AG04449 (cell line): ENCODE measurements around the gene PDE10A.

Source experiments
- CTCF ChIA-PET: fragments of 350-600 bp; formaldehyde crosslinking; extraction: SDS; loops from one replicate; lab custom pipeline; 2021; ENCODE audit warnings: antibody characterized with exemption; lab: Yijun Ruan, JAX
- POLR2A ChIA-PET: fragments of 400-600, 350-600 bp; formaldehyde crosslinking; extraction: SDS; loops from one replicate; lab custom pipeline; 2020; ENCODE audit warnings: antibody characterized with exemption, inconsistent platforms; lab: Yijun Ruan, JAX
- DNase-seq: peaks from one replicate; pipeline ENCODE4 v3.0.0-alpha.2; 2010; ENCODE audit warnings: low read depth, low spot score
- H3K4me3 ChIP-seq: 2 replicates; pipeline ENCODE4 v1.5.1; 2011; ENCODE audit warnings: low read depth, mild to moderate bottlenecking, control low read depth, low read length
- TF ChIP-seq, protein P1 (sequence below): IDR thresholded peaks from one replicate; pipeline ENCODE4 v1.5.1; 2011; ENCODE audit warnings: mild to moderate bottlenecking, moderate library complexity, low read length, control low read depth, inconsistent platforms; ENCODE audit not compliant: insufficient read depth; ENCODE audit errors: missing control alignments

PDE10A gene

DNA sequence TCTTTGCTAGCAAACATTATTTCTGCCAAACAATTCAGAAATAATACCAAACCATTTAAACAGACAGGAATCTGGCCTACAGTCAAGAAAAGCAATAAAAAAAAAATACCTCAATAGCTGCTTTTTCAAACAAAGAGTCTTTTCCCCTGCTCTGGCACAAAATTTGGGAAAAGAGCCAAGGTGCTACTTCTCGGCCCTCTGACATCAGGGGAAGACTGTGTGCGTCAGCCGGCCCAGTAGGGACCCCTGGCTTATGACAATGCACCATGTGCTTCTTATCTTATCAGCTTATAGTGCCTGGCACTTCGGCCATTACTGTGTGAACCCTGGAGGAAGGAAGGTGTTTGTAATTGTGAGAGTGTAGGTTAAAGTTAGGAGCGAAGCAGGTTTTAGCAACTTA lies 89.4 kb downstream of the PDE10A start:
- H3K4me3 ChIP-seq: no peak overlapping the region
- no peak for DNase-seq
- POLR2A ChIA-PET: no interaction called here
- TF ChIP-seq, protein P1, sequence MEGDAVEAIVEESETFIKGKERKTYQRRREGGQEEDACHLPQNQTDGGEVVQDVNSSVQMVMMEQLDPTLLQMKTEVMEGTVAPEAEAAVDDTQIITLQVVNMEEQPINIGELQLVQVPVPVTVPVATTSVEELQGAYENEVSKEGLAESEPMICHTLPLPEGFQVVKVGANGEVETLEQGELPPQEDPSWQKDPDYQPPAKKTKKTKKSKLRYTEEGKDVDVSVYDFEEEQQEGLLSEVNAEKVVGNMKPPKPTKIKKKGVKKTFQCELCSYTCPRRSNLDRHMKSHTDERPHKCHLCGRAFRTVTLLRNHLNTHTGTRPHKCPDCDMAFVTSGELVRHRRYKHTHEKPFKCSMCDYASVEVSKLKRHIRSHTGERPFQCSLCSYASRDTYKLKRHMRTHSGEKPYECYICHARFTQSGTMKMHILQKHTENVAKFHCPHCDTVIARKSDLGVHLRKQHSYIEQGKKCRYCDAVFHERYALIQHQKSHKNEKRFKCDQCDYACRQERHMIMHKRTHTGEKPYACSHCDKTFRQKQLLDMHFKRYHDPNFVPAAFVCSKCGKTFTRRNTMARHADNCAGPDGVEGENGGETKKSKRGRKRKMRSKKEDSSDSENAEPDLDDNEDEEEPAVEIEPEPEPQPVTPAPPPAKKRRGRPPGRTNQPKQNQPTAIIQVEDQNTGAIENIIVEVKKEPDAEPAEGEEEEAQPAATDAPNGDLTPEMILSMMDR: no peak
- CTCF ChIA-PET: no interaction called here

DNA sequence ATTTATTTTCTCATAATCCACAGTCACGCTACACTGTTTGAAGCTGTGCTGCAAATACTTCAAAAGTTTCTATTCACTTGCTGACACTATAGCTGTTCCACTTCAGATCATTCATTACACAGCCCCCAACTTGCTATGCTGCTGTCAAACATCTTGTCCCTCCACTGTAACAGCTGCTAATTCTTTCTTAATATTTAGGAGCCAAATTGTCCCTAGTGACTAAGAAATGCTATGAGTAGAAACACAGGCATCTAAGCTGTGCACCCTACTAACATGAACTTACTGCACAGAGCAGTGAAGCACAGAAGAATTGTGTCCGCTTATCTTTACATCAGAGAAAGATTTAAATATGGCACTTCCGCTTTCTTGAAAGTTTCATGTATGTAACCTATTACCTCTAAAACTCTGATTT lies 91.3 kb downstream of the PDE10A start:
- no peak for DNase-seq
- ChIA-PET CTCF (no interaction called here), POLR2A (no interaction called here)
- TF ChIP-seq, protein P1: no peak
- H3K4me3 ChIP-seq: no peak overlapping the region

DNA sequence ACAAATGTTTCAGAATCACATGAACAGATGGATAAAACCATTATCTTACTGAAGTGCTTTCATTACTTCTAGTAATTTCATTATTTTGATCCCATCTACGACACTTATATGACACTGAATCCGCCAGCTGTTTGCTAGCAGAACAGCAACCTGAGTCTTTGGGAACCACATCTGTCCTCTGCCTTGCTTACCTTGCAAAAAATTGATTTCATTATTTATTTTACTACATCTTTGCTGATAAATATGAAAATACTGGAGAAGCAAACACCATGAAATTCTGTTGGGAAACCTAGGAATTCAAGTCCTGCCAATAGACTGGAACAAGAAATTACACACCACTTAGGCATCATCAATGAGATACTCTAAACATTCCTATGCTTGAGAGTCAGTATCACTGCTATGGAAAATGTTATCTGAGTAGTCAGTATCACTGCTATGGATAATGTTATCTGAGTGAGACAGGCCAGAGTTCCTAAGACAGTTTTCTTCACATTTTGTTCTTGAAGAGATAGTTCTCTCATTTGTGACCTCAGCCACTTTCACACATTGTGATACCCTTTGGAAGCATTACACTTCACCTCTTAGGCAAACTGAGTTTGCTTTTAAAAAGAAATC lies 91.9 kb downstream of the PDE10A start:
- ChIA-PET CTCF (no interaction called here), POLR2A (no interaction called here)
- TF ChIP-seq, protein P1: no peak
- no peak for DNase-seq
- no peak overlapping the region for H3K4me3 ChIP-seq

DNA sequence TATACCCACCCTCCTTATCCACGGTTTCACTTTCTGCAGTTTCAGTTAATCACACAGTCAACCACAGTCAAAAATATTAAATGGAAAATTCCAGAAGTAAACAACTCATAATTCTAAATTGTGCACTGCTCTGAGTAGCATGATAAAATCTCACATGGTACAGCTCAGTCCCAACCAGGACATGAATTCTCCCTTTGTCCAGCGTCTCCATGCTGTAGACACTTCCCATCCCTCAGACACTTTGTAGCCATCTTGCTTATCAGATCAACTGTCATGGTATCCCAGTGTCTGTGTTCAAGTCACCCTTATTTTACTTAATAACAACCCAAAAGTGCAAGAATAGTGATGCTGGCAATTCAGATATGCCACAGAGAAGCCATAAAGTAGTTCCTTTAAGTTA lies 94.7 kb downstream of the PDE10A start:
- no peak overlapping the region for H3K4me3 ChIP-seq
- no peak for DNase-seq
- TF ChIP-seq, protein P1: no peak
- ChIA-PET POLR2A (no interaction called here), CTCF (no interaction called here)

DNA sequence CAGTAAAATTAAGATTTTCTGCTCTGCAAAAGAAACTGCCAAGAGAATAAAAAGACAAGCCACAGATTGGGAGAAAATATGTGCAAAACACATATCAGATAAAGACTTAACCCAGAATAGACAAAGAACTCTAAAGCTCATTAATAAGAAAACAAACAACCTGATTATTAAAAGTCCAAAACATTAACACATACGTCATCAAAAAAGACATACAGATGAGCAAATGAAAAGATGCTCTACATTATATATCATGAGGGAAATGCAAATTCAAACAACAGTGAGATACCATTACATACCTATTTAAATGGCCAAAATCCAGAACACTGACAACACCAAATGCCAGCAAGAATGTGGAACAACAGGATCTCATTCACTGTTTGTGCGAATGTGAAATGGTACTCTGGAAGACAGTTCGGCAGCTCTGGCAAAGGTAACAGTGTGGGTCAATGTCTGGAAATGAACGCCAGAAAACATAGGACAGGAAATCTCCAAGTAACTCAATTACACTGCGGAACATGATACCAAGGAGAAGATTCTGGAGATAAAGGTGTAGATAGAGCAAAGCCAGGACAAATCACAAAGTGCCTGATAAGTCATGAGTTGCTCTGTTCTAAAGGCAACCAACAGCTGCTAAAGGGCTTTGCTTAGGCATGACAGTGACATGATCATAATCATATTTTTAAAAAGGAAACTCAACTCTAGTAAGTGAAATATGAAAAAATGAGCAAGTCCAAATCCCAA lies 96.8 kb downstream of the PDE10A start:
- ChIA-PET POLR2A (no interaction called here), CTCF (no interaction called here)
- no peak for DNase-seq
- TF ChIP-seq, protein P1: no peak
- H3K4me3 ChIP-seq: no peak overlapping the region

DNA sequence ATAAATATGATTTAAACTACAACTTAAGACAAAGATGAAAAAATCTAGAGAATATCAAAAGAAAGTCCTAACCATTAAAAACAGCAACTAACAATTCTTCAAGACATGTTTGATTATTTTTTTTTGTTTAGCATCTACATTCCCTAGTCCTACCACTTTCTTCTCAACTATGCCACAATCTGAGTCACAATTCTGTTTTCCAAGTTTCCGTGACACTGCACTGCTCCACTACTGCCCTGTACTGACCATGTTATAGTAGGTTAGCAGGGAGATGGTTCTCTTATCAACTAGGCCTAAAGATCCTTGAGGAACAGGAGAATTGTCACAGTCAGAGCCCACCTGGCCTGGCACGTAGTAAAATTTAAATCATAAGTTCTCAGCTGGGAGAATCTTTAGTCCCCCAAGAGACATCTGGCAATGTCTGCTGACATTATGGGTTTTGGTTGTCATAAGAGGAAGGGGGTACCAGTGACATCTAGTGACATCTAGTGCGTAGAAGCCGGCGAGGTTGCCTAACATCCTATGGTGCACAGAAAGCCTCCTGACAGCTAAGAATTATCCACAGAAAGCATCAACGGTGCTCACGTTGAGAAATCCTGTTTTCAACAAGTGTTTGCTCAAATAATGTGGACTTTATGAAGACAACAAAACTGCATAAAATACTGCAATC lies 100.5 kb downstream of the PDE10A start:
- no peak for DNase-seq
- H3K4me3 ChIP-seq: no peak overlapping the region
- CTCF ChIA-PET: no interaction called here
- POLR2A ChIA-PET: no interaction called here
- TF ChIP-seq, protein P1: no peak
